Measurements from ENCODE around the gene WIPF1.

GRCh38 chr2:174608866-174609214, 11.2 kb upstream of the WIPF1 start:
- TF ChIP-seq CTCF (IDR thresholded peaks at IDR 0.05) (no peak), POLR2A (IDR thresholded peaks at IDR 0.05) (no peak)
